Measurements from ENCODE around the gene CCDC27. TPM values are rescaled to one million over a fixed set of nuclear protein-coding genes. Genes with fewer than 3 reads are reported as not detected.
A peak's percentile ranks its signal among the peaks of the same experiment; 100 is the strongest.

The CCDC27 gene
- total RNA-seq, 1 experiment from 2014 or later, result not detected

- intact Hi-C loops (cut with micrococcal nuclease; ENCODE audit: unreplicated experiment), result no loop called here
- no peaks in the 10 kb centered on the region for H3K9me3 ChIP-seq
- DNase-seq, result peak in 1 of 2 experiments; percentile 34
- no peaks in the 10 kb centered on the region for H3K27me3 ChIP-seq (replicated peaks; ENCODE audit: control insufficient read depth, insufficient read depth, low read length)
- TF ChIP-seq CTCF (IDR thresholded peaks at IDR 0.05; ENCODE audit: insufficient read depth in 1 of 2, low read depth in 1 of 2, low read length in 1 of 2, severe bottlenecking in 1 of 2, unreplicated experiment in 1 of 2), result no peak
- H3K4me1 ChIP-seq, result no peaks in the 10 kb centered on the region
- Mint-ChIP-seq H3K36me3 (ENCODE audit: insufficient read depth, unreplicated experiment) (peaks cover 59% of the 10 kb centered on the region), H3K27ac (ENCODE audit: unreplicated experiment) (no peak overlapping the region), H3K27me3 (ENCODE audit: insufficient read depth, unreplicated experiment) (no peaks in the 10 kb centered on the region), H3K4me1 (ENCODE audit: low read depth, unreplicated experiment) (no peaks in the 10 kb centered on the region), H3K4me3 (ENCODE audit: unreplicated experiment) (no peak overlapping the region), H3K9me3 (ENCODE audit: unreplicated experiment) (no peaks in the 10 kb centered on the region)
- no peaks in the 10 kb centered on the region for H3K36me3 ChIP-seq (ENCODE audit: control insufficient read depth, insufficient read depth, low read length)
- CTCF ChIA-PET, result interaction anchor here (0.7 kb wide), 1 partner anchor 1474 kb away, joined by 3 read pairs; no protein-coding TSS in a partner anchor
- no TSS peak for BruUV-seq (replicated peaks)
- H3K4me3 ChIP-seq (ENCODE audit: low read depth, low read length), result no peak overlapping the region
- POLR2A ChIA-PET, result no interaction called here
Observed at GRCh38 chr1:3785456-3786157, 33.4 kb downstream of the CCDC27 start.

- no peak for DNase-seq
- Mint-ChIP-seq H3K27me3 (ENCODE audit: insufficient read depth, unreplicated experiment) (no peaks in the 10 kb centered on the region), H3K27ac (ENCODE audit: unreplicated experiment) (peak overlapping the region; percentile 35), H3K4me1 (ENCODE audit: low read depth, unreplicated experiment) (no peaks in the 10 kb centered on the region), H3K9me3 (ENCODE audit: unreplicated experiment) (no peaks in the 10 kb centered on the region), H3K4me3 (ENCODE audit: unreplicated experiment) (no peak overlapping the region), H3K36me3 (ENCODE audit: insufficient read depth, unreplicated experiment) (peaks cover 64% of the 10 kb centered on the region)
- ChIA-PET POLR2A (interaction anchor here (0.6 kb wide), 1 partner anchor 20 kb away, joined by 6 read pairs; no protein-coding TSS in a partner anchor), CTCF (no interaction called here)
- Histone ChIP-seq H3K9me3 (no peaks in the 10 kb centered on the region), H3K4me1 (no peaks in the 10 kb centered on the region), H3K27me3 (replicated peaks; ENCODE audit: control insufficient read depth, insufficient read depth, low read length) (no peaks in the 10 kb centered on the region), H3K36me3 (ENCODE audit: control insufficient read depth, insufficient read depth, low read length) (no peaks in the 10 kb centered on the region), H3K4me3 (ENCODE audit: low read depth, low read length) (no peak overlapping the region)
- no TSS peak for BruUV-seq (replicated peaks)
- intact Hi-C loops (cut with micrococcal nuclease; ENCODE audit: unreplicated experiment), result no loop called here
- no peak for TF ChIP-seq CTCF (IDR thresholded peaks at IDR 0.05; ENCODE audit: insufficient read depth in 1 of 2, low read depth in 1 of 2, low read length in 1 of 2, severe bottlenecking in 1 of 2, unreplicated experiment in 1 of 2)
Observed at GRCh38 chr1:3786468-3787348, 34.5 kb downstream of the CCDC27 start.

DNA sequence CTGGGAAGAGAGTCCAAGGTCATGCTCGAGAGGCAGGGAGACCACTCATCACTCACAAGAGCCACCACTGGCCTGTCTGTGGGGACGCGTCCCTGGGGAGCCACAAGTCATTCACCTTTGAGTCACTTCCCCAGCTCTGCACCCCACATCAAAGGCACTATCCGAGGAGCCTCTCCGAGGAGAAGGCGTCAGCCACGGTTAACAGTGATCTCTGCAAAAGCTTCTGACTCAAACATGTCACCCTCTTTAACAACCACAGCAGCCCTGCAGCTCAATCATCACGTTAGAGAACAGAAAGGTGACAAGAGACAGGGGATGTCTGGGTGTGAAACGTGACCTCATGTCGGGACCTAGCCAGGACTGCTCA, 35.1 kb downstream of the CCDC27 start:
- H3K27ac Mint-ChIP-seq (ENCODE audit: unreplicated experiment), result peak overlapping the region; percentile 35
- POLR2A ChIA-PET, result interaction anchor here (0.6 kb wide), 1 partner anchor 20 kb away, joined by 6 read pairs; no protein-coding TSS in a partner anchor
- H3K36me3 Mint-ChIP-seq (ENCODE audit: insufficient read depth, unreplicated experiment), result peaks cover 64% of the 10 kb centered on the region

More for the DNA sequence above, 35.1 kb downstream of the CCDC27 start:
- no peaks in the 10 kb centered on the region for H3K4me1 ChIP-seq
- CTCF ChIA-PET, result no interaction called here
- Mint-ChIP-seq H3K9me3 (ENCODE audit: unreplicated experiment) (no peaks in the 10 kb centered on the region), H3K4me3 (ENCODE audit: unreplicated experiment) (no peak overlapping the region), H3K4me1 (ENCODE audit: low read depth, unreplicated experiment) (no peaks in the 10 kb centered on the region), H3K27me3 (ENCODE audit: insufficient read depth, unreplicated experiment) (no peaks in the 10 kb centered on the region)
- no peak overlapping the region for H3K4me3 ChIP-seq (ENCODE audit: low read depth, low read length)
- H3K9me3 ChIP-seq, result no peaks in the 10 kb centered on the region
- intact Hi-C loops (cut with micrococcal nuclease; ENCODE audit: unreplicated experiment), result no loop called here
- no TSS peak for BruUV-seq (replicated peaks)
- no peaks in the 10 kb centered on the region for H3K36me3 ChIP-seq (ENCODE audit: control insufficient read depth, insufficient read depth, low read length)
- DNase-seq, result no peak
- TF ChIP-seq CTCF (IDR thresholded peaks at IDR 0.05; ENCODE audit: insufficient read depth in 1 of 2, low read depth in 1 of 2, low read length in 1 of 2, severe bottlenecking in 1 of 2, unreplicated experiment in 1 of 2), result no peak
- H3K27me3 ChIP-seq (replicated peaks; ENCODE audit: control insufficient read depth, insufficient read depth, low read length), result no peaks in the 10 kb centered on the region

All from Caco-2 (cell line).